ENCODE results near the gene AHRR. TPM values are rescaled to one million over a fixed set of nuclear protein-coding genes. Genes with fewer than 3 reads are reported as not detected.

The AHRR gene
- total and polyA plus RNA-seq, 2 donors from 2014 or later = 0.71 to 1.7 TPM

DNA sequence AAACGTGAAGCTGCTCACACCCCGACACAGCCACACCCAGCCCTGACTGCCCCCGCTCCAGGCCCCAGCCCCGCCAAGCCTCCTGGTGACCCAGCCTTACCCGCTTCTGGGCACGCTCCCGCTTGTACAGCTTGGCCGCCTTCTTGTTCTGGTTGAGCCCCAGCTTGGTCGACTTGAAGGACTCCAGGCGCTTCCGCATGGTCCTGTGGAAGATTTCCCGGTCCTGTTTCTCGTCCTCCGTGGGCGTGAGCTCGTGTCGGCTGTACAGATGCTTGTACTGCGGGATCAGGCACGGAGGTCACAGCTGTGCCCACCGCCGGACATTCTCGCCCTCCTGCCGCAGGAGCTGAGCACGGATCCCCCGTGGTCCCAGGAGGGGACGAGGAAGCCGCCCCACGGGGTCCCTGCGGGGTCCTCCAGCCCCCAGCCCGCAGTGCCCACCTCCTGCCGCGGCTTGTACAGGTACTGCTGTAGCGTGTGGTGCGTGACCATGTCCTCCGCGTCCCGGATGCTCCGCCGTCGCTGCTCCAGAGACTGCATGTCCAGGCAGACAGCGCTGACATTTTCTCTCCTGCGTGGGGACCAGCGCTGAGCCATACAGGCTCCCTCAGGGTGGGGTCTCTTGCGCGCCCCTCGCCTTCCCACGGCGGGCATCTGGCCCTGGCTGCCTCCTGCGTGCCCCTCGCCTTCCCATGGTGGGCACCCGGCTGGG is 154.7 kb downstream of the AHRR start:
- Histone ChIP-seq H3K9ac (ENCODE audit: low read length in 3 of 3) (no peak overlapping the region), H3K9me3 (ENCODE audit: control insufficient read depth in 2 of 3, insufficient read depth in 1 of 3, low read length in 3 of 3) (no peaks in the 10 kb centered on the region), H3K4me1 (ENCODE audit: control insufficient read depth in 2 of 3, insufficient read depth in 2 of 3, low read depth in 1 of 3, low read length in 3 of 3) (peaks cover 0 to 12% (median 3%) of the 10 kb centered on the region in 3 donors), H3K36me3 (ENCODE audit: control insufficient read depth in 2 of 3, insufficient read depth in 3 of 3, low read length in 3 of 3) (peaks cover 0 to 4% (median 0%) of the 10 kb centered on the region in 3 donors), H3K27me3 (ENCODE audit: control insufficient read depth, insufficient read depth, low read length) (no peaks in the 10 kb centered on the region), H3K4me3 (ENCODE audit: low read length in 3 of 3) (no peak overlapping the region), H3K27ac (ENCODE audit: low read depth in 2 of 2, low read length in 2 of 2) (no peak overlapping the region)
- FAIRE-seq (no peak), DNase-seq (peak in 2 of 5 donors; percentile 57 to 72)
- intact Hi-C loops (cut with DNase I) = no loop called here
- TF ChIP-seq, protein P1, sequence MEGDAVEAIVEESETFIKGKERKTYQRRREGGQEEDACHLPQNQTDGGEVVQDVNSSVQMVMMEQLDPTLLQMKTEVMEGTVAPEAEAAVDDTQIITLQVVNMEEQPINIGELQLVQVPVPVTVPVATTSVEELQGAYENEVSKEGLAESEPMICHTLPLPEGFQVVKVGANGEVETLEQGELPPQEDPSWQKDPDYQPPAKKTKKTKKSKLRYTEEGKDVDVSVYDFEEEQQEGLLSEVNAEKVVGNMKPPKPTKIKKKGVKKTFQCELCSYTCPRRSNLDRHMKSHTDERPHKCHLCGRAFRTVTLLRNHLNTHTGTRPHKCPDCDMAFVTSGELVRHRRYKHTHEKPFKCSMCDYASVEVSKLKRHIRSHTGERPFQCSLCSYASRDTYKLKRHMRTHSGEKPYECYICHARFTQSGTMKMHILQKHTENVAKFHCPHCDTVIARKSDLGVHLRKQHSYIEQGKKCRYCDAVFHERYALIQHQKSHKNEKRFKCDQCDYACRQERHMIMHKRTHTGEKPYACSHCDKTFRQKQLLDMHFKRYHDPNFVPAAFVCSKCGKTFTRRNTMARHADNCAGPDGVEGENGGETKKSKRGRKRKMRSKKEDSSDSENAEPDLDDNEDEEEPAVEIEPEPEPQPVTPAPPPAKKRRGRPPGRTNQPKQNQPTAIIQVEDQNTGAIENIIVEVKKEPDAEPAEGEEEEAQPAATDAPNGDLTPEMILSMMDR (IDR thresholded peaks at IDR 0.05; ENCODE audit: borderline replicate concordance, extremely low read depth, insufficient read depth) = no peak

GRCh38 chr5:476814-477175 is 155.3 kb downstream of the AHRR start:
- Histone ChIP-seq H3K9ac (ENCODE audit: low read length in 3 of 3) (no peak overlapping the region), H3K27ac (ENCODE audit: low read depth in 2 of 2, low read length in 2 of 2) (no peak overlapping the region), H3K4me3 (ENCODE audit: low read length in 3 of 3) (no peak overlapping the region), H3K4me1 (ENCODE audit: control insufficient read depth in 2 of 3, insufficient read depth in 2 of 3, low read depth in 1 of 3, low read length in 3 of 3) (peaks cover 0 to 7% (median 3%) of the 10 kb centered on the region in 3 donors), H3K36me3 (ENCODE audit: control insufficient read depth in 2 of 3, insufficient read depth in 3 of 3, low read length in 3 of 3) (no peaks in the 10 kb centered on the region), H3K9me3 (ENCODE audit: control insufficient read depth in 2 of 3, insufficient read depth in 1 of 3, low read length in 3 of 3) (no peaks in the 10 kb centered on the region), H3K27me3 (ENCODE audit: control insufficient read depth, insufficient read depth, low read length) (no peaks in the 10 kb centered on the region)
- TF ChIP-seq, protein P1 (IDR thresholded peaks at IDR 0.05; ENCODE audit: borderline replicate concordance, extremely low read depth, insufficient read depth) = no peak
- DNase-seq (no peak), FAIRE-seq (no peak)
- intact Hi-C loops (cut with DNase I) = no loop called here

GRCh38 chr5:477247-477646 is 155.7 kb downstream of the AHRR start:
- no peaks in the 10 kb centered on the region for H3K27me3 ChIP-seq (ENCODE audit: control insufficient read depth, insufficient read depth, low read length)
- no peak overlapping the region for H3K9ac ChIP-seq (ENCODE audit: low read length in 3 of 3)
- intact Hi-C loops (cut with DNase I) = no loop called here
- no peak for DNase-seq
- TF ChIP-seq, protein P1 (IDR thresholded peaks at IDR 0.05; ENCODE audit: borderline replicate concordance, extremely low read depth, insufficient read depth) = no peak
- no peak overlapping the region for H3K4me3 ChIP-seq (ENCODE audit: low read length in 3 of 3)
- H3K36me3 ChIP-seq (ENCODE audit: control insufficient read depth in 2 of 3, insufficient read depth in 3 of 3, low read length in 3 of 3) = no peaks in the 10 kb centered on the region
- no peak for FAIRE-seq
- no peak overlapping the region for H3K27ac ChIP-seq (ENCODE audit: low read depth in 2 of 2, low read length in 2 of 2)
- no peaks in the 10 kb centered on the region for H3K9me3 ChIP-seq (ENCODE audit: control insufficient read depth in 2 of 3, insufficient read depth in 1 of 3, low read length in 3 of 3)
- peaks cover 0 to 4% (median 3%) of the 10 kb centered on the region in 3 donors for H3K4me1 ChIP-seq (ENCODE audit: control insufficient read depth in 2 of 3, insufficient read depth in 2 of 3, low read depth in 1 of 3, low read length in 3 of 3)
